22Rv1 (cell line): ENCODE data around the gene PRIMPOL.

Source experiments
- CTCF ChIP-seq: fragments of 450-650 bp; IDR thresholded peaks from 2 replicates; pipeline ENCODE4 v1.5.1; 2017; ENCODE audit warnings: mild to moderate bottlenecking
- ZFX ChIP-seq: fragments of 450-650 bp; IDR thresholded peaks from 2 replicates; pipeline ENCODE4 v1.6.1; 2017; ENCODE audit warnings: antibody characterized with exemption, borderline replicate concordance

GRCh38 chr4:184689681-184690080 is 40.1 kb downstream of the PRIMPOL start:
- TF ChIP-seq CTCF (no peak), ZFX (no peak)
